MCF 10A (cell line): ENCODE data around the gene SPSB1. TPM values are rescaled to one million over a fixed set of nuclear protein-coding genes. Genes with fewer than 3 reads are reported as not detected.

ENCODE experiments used
- BruUV-seq: library from RNA; stranded (reverse); fragments of 400-500 nt; replicated peaks from 2 replicates; lab custom pipeline; 2021; lab: Mats Ljungman, UMichigan
- CTCF ChIA-PET: fragments of 300-600 bp; sonication (Branson Sonifier 250); formaldehyde crosslinking; extraction: SDS; loops from one replicate; lab custom pipeline; 2021; ENCODE audit warnings: antibody characterized with exemption, inconsistent platforms; lab: Yijun Ruan, JAX
- POLR2A ChIA-PET: fragments of 300-600, 350-650 bp; sonication (Branson Sonifier 250); formaldehyde crosslinking; extraction: SDS; loops from one replicate; lab custom pipeline; 2020; ENCODE audit warnings: antibody characterized with exemption, inconsistent platforms; lab: Yijun Ruan, JAX
- DNase-seq: peaks from one replicate; pipeline ENCODE4 v3.0.0-alpha.2; 2018; ENCODE audit not compliant: unreplicated experiment
- H3K27ac Mint-ChIP-seq: one replicate; pipeline ENCODE4 v1.8.0; 2022; ENCODE audit warnings: mild to moderate bottlenecking, low read depth, mixed read lengths; ENCODE audit not compliant: unreplicated experiment
- H3K27me3 Mint-ChIP-seq: one replicate; pipeline ENCODE4 v1.8.0; 2022; ENCODE audit warnings: mixed read lengths; ENCODE audit not compliant: insufficient read depth, unreplicated experiment
- H3K36me3 Mint-ChIP-seq: one replicate; pipeline ENCODE4 v1.8.0; 2022; ENCODE audit warnings: mild to moderate bottlenecking, moderate library complexity, mixed read lengths; ENCODE audit not compliant: insufficient read depth, unreplicated experiment
- H3K4me1 Mint-ChIP-seq: one replicate; pipeline ENCODE4 v1.8.0; 2022; ENCODE audit warnings: mixed read lengths; ENCODE audit not compliant: insufficient read depth, unreplicated experiment
- H3K4me3 Mint-ChIP-seq: one replicate; pipeline ENCODE4 v1.8.0; 2022; ENCODE audit warnings: mild to moderate bottlenecking, moderate library complexity, mixed read lengths; ENCODE audit not compliant: unreplicated experiment
- H3K9me3 Mint-ChIP-seq: one replicate; pipeline ENCODE4 v1.8.0; 2022; ENCODE audit warnings: mixed read lengths; ENCODE audit not compliant: unreplicated experiment
- CTCF ChIP-seq: fragments of 200-600 bp; IDR thresholded peaks from one replicate; pipeline ENCODE4 v1.8.0; 2022; ENCODE audit warnings: antibody characterized with exemption, mild to moderate bottlenecking; ENCODE audit not compliant: unreplicated experiment
- intact Hi-C: fragments of 100-400 bp; cut with micrococcal nuclease; formaldehyde crosslinking; loops from 2 replicates; pipeline ENCODE4 v1.14.1; 2022
- total RNA-seq: library from RNA; stranded (reverse); gene quantifications from 2 replicates; pipeline ENCODE4 v1.2.3, GENCODE V29; 2022

SPSB1 gene
- total RNA-seq, 1 experiment from 2014 or later: 8.2 TPM

DNA sequence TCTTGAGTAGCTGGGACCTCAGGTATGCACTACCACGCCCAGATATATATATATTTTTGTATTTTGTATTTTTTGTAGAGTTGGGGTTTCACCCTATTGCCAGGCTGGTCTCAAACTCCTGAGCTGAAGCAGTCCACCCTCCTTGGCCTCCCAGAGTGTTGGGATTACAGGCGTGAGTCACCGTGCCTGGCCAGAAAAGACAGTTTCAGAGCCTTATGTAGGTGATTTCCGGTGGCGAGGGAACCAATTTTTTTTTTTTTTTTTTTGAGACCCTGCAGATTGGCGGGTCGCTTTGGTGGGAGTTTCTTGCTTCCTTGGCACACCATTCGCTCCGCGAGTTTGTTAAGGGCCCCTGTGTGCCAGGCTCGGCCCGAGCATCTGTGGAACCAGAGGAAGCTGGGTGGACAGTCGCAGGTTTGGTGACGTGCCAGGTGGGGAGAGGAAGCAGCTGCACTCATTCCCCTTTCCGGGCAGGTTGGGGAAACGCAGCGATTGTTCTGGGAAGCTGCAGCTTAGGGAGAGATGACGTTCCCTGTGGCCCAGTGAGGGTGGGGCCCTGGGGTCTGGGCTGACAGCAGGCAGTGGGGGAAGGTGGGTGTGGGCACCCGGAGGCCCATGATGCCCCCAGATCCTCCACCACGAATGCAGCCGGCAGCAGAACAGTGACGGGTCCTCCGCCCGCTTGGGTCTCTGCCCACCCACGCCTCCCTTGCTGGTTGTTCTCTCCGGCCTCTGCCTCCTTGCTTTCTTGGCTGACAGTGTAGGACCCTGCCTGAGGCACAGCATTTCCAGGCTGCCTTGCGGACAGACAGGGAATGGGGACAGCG is 25.1 kb downstream of the SPSB1 start:
- H3K36me3 Mint-ChIP-seq: peaks cover 7% of the 10 kb centered on the region
- no TSS peak for BruUV-seq
- H3K4me1 Mint-ChIP-seq: peaks cover 55% of the 10 kb centered on the region
- CTCF ChIA-PET: interaction anchor here (0.6 to 1.2 kb wide), 4 partner anchors 51 to 409 kb away, joined by 3 to 6 read pairs (median 4); partner anchors contain the start of gene H6PD
- no peak for TF ChIP-seq CTCF
- H3K9me3 Mint-ChIP-seq: no peaks in the 10 kb centered on the region
- H3K4me3 Mint-ChIP-seq: peak overlapping the region; percentile 57
- POLR2A ChIA-PET: interaction anchor here (0.8 to 1.4 kb wide), 6 partner anchors 14 to 63 kb away, joined by 3 to 7 read pairs (median 4); no protein-coding TSS in a partner anchor
- no peaks in the 10 kb centered on the region for H3K27me3 Mint-ChIP-seq
- H3K27ac Mint-ChIP-seq: peak overlapping the region; percentile 79
- intact Hi-C loops: no loop called here
- DNase-seq: peak; percentile 93

DNA sequence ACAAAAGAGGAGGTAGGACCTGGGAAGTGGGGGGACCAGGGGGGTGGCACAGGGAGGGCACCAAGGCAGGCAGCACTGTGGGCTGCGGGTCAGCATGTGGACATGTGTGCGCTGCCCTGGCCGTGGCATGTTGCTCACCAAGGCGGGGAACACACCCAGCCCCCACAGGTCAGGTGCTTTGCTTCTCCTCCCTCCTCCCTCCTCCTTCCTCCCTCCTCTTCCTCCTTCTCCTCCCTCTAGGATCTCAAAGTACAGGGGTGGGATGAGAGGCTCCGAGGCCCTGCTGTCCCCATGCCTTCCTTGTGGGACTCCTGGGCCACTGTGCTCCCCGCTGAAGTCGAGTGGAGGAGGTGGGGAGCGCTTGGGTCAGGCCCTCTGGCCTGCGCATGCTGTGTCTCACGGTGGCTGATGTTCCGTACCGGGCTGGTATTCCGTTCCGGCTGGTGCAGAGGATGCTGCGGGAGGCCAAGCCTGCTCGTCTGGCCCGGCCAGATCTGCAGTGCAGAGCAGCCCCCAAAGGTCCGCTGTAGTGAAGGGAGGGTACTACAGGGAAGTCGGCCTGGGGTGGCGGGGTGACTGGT is 26.6 kb downstream of the SPSB1 start:
- H3K9me3 Mint-ChIP-seq: no peaks in the 10 kb centered on the region
- no TSS peak for BruUV-seq
- H3K36me3 Mint-ChIP-seq: peaks cover 7% of the 10 kb centered on the region
- H3K4me1 Mint-ChIP-seq: peaks cover 52% of the 10 kb centered on the region
- H3K4me3 Mint-ChIP-seq: no peak overlapping the region
- POLR2A ChIA-PET: no interaction called here
- no peaks in the 10 kb centered on the region for H3K27me3 Mint-ChIP-seq
- no peak overlapping the region for H3K27ac Mint-ChIP-seq
- no peak for TF ChIP-seq CTCF
- intact Hi-C loops: no loop called here
- DNase-seq: no peak
- CTCF ChIA-PET: no interaction called here

- ChIA-PET CTCF (interaction anchor here (1.1 kb wide), 1 partner anchor 253 kb away, joined by 5 read pairs; no protein-coding TSS in a partner anchor), POLR2A (no interaction called here)
- intact Hi-C loops: no loop called here
- H3K9me3 Mint-ChIP-seq: no peaks in the 10 kb centered on the region
- TF ChIP-seq CTCF: no peak
- no peak overlapping the region for H3K27ac Mint-ChIP-seq
- peaks cover 46% of the 10 kb centered on the region for H3K4me1 Mint-ChIP-seq
- H3K4me3 Mint-ChIP-seq: no peak overlapping the region
- peaks cover 7% of the 10 kb centered on the region for H3K36me3 Mint-ChIP-seq
- no TSS peak for BruUV-seq
- H3K27me3 Mint-ChIP-seq: no peaks in the 10 kb centered on the region
- no peak for DNase-seq
These were observed 27.3 kb downstream of the SPSB1 start for GRCh38 chr1:9319789-9320519.
